Measurements from ENCODE around the gene COL4A2. TPM values are rescaled to one million over a fixed set of nuclear protein-coding genes. Genes with fewer than 3 reads are reported as not detected.
"Not testable (repeated sequence)": the region's sequence is repeated elsewhere in the genome, so short reads cannot be mapped to it uniquely, and the experiment has no call there.

The COL4A2 gene
- total RNA-seq, 6 experiments from 2014 or later: 8.4 to 65.8 (median 42.5) TPM

DNA sequence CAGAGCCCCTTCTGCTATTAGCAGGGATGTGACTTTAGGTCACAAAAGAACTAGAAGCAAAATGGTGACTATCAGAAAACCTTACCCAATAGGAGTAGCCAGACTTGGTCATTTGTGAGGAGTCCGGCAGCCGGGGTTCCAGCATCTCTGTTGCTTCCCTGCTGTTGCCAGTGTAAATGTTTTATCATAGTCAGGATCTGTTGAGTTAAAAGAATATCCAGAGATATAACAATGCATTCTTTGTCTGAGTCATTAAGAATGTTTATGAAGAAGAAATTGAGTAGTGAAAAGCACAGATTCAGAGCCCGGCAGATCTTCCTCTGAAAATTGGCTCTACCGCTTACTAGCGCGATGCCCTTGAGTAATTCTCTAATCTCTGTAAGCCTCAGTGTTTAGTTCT, 84.2 kb downstream of the COL4A2 start:
- intact Hi-C loops (cut with DNase I): no loop called here
- ATAC-seq: no peak
- no peaks in the 10 kb centered on the region for H3K27me3 ChIP-seq
- H3K36me3 ChIP-seq: no peaks in the 10 kb centered on the region
- H3K27ac ChIP-seq: no peak overlapping the region
- H3K4me1 ChIP-seq: no peaks in the 10 kb centered on the region
- no peak for DNase-seq
- WGBS (ENCODE audit: insufficient coverage, low coverage, low lambda C conversion rate, missing lambda C conversion rate): 93% methylated on average over 5 of the region's 6 CpGs
- TF ChIP-seq POLR2A (IDR thresholded peaks at IDR 0.05): no peak
- TF ChIP-seq, protein P1, sequence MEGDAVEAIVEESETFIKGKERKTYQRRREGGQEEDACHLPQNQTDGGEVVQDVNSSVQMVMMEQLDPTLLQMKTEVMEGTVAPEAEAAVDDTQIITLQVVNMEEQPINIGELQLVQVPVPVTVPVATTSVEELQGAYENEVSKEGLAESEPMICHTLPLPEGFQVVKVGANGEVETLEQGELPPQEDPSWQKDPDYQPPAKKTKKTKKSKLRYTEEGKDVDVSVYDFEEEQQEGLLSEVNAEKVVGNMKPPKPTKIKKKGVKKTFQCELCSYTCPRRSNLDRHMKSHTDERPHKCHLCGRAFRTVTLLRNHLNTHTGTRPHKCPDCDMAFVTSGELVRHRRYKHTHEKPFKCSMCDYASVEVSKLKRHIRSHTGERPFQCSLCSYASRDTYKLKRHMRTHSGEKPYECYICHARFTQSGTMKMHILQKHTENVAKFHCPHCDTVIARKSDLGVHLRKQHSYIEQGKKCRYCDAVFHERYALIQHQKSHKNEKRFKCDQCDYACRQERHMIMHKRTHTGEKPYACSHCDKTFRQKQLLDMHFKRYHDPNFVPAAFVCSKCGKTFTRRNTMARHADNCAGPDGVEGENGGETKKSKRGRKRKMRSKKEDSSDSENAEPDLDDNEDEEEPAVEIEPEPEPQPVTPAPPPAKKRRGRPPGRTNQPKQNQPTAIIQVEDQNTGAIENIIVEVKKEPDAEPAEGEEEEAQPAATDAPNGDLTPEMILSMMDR (IDR thresholded peaks at IDR 0.05): no peak
- H3K9me3 ChIP-seq: no peaks in the 10 kb centered on the region
- H3K4me3 ChIP-seq: no peak overlapping the region

DNA sequence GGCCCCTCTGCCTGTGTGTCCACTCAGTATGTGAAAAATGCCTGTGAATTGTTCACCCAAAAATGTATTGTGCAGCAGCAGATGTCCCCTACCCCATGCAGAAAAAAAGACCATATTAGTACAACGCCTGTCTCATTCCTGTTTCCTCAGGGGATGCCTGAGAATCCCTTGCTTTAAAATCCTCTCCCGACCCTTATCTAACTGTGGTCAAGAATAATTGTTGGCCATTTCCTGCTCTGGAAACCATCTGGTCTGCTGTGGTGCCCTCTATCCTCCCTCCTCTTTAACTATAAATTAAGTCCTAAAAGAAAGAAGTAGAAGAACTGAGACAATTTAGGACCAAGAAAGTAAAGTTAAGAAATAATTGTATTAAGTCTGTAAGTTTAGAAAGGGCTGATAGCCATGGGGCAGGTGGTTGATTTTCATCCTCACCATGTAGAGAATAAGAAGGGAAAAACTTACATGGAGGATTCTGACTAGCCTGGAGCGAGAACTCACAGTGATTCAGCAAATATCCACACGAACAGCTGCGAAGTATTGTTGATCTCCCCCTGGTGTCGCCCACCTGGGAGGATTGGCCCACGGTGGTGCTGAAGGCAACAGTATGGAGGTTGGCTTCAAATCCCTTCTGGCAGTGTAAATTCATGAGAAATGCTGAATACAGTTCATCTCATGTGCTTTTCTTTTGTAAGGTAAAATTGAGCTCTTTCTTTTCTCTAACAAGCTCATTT, 85.6 kb downstream of the COL4A2 start:
- H3K4me3 ChIP-seq: no peak overlapping the region
- H3K9me3 ChIP-seq: no peaks in the 10 kb centered on the region
- TF ChIP-seq, protein P1 (IDR thresholded peaks at IDR 0.05): no peak
- TF ChIP-seq POLR2A (IDR thresholded peaks at IDR 0.05): no peak
- intact Hi-C loops (cut with DNase I): no loop called here
- no peaks in the 10 kb centered on the region for H3K27me3 ChIP-seq
- no peak overlapping the region for H3K27ac ChIP-seq
- no peak for ATAC-seq
- H3K36me3 ChIP-seq: no peaks in the 10 kb centered on the region
- 43% methylated on average over 7 of the region's 7 CpGs for WGBS (ENCODE audit: insufficient coverage, low coverage, low lambda C conversion rate, missing lambda C conversion rate)
- no peaks in the 10 kb centered on the region for H3K4me1 ChIP-seq
- DNase-seq: no peak

DNA sequence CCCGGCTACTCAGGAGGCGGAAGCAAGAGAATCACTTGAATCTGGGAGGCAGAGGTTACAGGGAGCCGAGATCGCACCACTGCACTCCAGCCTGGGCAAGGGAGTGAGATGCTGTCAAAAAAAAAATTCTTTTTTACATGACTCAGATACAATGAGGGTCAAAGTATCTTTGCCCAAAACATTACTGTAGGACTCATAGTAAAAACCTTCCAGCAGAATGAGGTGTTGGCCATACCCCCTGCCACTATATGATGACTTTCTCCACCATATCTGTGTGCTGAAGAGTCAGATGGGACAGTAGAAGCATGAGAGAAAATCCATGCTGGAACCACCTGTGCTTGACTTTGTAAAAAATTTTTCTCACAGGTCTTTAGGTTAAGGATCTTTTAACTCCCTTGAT, 86.7 kb downstream of the COL4A2 start:
- DNase-seq: no peak
- Histone ChIP-seq H3K27ac (no peak overlapping the region), H3K4me1 (no peaks in the 10 kb centered on the region), H3K4me3 (no peak overlapping the region), H3K27me3 (no peaks in the 10 kb centered on the region), H3K9me3 (no peaks in the 10 kb centered on the region), H3K36me3 (no peaks in the 10 kb centered on the region)
- TF ChIP-seq POLR2A (IDR thresholded peaks at IDR 0.05): no peak
- TF ChIP-seq, protein P1 (IDR thresholded peaks at IDR 0.05): no peak
- ATAC-seq: no peak
- intact Hi-C loops (cut with DNase I): no loop called here
- 92% methylated on average over 4 of the region's 4 CpGs for WGBS (ENCODE audit: insufficient coverage, low coverage, low lambda C conversion rate, missing lambda C conversion rate)

DNA sequence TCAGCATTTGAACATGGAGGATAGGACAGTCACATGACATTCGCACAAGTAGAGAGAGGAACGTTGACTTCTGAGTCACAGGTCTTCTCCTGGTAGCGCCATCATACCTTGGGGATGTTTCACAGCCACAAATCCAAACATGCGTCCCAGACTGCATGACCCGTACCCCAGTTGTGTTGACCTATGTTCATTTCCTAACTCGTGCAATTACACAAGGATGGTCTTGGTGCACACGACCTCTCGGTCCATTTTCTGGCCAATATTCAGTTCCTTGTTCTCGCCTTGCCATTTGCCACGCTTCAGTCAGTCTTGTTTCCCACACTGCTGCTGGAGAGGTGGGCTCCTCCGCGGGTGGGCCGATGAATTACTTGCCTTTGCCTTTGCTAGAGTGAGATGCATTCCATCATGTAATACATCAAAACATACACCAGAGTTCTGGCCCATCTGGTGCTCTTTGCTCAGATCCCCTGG, 87.3 kb downstream of the COL4A2 start:
- Histone ChIP-seq H3K4me3 (no peak overlapping the region), H3K9me3 (no peaks in the 10 kb centered on the region), H3K27me3 (no peaks in the 10 kb centered on the region), H3K27ac (no peak overlapping the region), H3K4me1 (no peaks in the 10 kb centered on the region), H3K36me3 (no peaks in the 10 kb centered on the region)
- no peak for TF ChIP-seq POLR2A (IDR thresholded peaks at IDR 0.05)
- TF ChIP-seq, protein P1 (IDR thresholded peaks at IDR 0.05): no peak
- DNase-seq: no peak
- no peak for ATAC-seq
- WGBS (ENCODE audit: insufficient coverage, low coverage, low lambda C conversion rate, missing lambda C conversion rate): 79% methylated on average over 13 of the region's 13 CpGs
- intact Hi-C loops (cut with DNase I): no loop called here

DNA sequence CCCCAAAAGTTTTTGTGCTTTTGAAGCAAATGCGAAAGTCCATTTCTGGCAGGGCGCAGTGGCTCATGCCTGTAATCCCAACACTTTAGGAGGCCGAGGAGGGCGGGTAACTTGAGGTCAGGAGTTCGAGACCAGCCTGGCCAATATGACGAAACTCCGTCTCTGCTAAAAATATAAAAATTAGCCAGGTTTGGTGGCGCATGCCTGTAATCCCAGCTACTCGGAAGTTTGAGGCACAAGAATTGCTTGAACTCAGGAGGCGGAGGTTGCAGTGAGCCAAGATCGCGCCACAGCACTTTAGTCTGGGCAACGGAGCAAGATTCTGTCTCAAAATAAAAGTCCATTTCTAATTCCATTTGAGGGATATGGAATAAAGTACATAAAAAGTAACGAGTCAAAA, 88.5 kb downstream of the COL4A2 start:
- H3K4me1 ChIP-seq; DNase-seq; ATAC-seq; intact Hi-C loops (cut with DNase I); H3K27me3 ChIP-seq; H3K9me3 ChIP-seq; H3K36me3 ChIP-seq; H3K4me3 ChIP-seq: not testable (repeated sequence)
- H3K27ac ChIP-seq: peak overlapping the region in 1 of 3 donors; percentile 23
- WGBS (ENCODE audit: insufficient coverage, low coverage, low lambda C conversion rate, missing lambda C conversion rate): 73% methylated on average over 14 of the region's 14 CpGs

Measured in right lobe of liver (tissue), 6 donors.